Measurements from ENCODE around the gene PODXL2.

PODXL2 gene

DNA sequence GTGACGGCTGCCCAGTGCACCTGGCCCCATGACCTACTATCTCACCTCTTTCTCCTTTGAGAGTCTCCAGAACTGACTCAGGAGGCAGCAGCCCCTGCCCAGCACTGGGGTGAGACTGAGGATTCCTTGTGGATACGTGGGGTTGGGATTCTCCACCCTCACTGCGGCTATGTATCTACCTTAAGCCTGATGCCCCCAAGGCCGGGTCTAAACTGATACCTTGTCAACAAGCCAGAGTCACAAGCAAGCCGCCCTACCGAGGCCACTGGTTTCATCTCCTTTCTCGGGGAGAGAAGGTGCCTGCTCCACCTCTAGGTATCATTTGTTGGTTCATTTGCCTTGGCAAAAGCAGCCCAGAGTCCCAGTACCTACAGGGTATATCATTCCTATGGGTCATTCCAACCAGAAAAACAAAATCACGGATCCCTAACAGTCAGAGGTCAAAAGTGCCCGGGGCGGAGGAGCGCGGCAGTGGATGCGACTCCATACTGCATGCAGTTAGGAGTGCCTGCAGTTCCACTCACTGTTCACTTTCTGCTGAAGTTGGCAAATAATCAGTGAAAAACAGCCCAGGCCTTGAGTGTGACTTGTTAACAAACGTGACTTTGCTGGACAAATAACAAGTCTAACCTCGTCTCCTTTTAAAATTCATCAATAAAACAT is 91.3 kb downstream of the PODXL2 start:
- no peak for DNase-seq (ENCODE audit: low read depth in 2 of 3, low spot score in 1 of 3)

DNA sequence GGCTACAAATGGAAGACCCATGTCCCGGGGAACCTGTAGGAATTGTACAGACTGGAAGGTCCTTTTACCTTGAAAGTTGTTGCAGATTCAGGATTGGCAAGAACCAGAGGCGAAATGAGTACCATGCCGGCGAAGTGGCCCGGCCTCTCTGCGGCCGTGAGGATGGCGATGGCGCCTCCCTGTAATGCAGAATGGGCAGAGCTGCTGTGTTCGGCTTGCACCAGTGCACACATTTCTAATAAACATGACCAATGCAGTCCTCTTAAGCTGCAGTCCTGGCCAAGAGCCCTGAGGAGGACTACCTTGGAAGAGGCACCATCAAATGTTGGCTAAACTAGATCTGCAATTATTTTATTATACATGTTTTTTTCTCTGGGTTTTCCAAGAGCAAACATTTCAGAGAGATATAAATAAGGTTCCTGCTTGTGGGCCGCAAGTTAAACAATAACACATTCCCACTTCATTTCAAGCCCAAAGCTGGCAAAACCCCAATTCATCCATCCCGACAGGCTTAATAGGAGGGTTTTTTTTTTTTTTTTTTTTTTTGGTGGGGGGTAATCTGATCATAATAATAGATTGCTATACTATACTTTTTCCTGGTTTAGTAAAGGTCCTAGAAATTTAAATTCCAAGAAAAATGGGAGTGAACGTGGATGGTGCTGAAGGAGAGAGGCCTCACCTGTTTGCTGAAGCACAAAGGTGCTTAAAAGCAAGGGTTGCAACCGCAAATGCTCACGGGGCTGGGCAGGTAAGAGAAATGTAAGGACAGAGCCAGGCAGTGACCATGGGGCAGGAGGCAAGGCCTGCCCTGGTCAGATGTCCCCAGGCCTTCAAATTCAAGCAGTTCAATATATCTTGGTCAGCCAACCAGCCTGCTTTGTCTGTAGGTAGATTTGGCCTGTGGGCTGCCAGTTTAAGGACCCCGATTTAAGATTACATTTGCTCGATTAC is 92.3 kb downstream of the PODXL2 start:
- DNase-seq (ENCODE audit: low read depth in 2 of 3, low spot score in 1 of 3), result no peak

- no peak for DNase-seq (ENCODE audit: low read depth in 2 of 3, low spot score in 1 of 3)
Observed at GRCh38 chr3:127722091-127722784, 93.3 kb downstream of the PODXL2 start.
